ENCODE measurements around the gene AKR1C3.

DNA sequence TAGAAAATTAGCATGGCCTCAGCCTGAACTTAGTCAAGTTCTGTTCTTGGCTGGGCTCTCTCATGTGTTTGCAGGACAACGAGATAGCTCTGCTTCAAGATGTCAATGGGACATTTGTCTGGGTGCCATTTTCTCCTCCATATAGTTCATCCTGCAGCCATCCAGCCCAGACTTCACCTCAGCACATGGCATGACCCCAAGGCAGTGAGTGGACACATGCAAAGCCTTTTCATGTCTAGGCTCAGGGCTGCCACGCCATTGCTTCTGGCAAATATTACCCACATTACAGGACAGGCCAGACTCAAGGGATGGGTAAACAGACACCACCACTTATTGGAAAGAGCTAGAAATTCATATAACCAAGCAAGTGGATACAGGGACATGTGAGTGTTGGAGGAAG, 9.3 kb downstream of the AKR1C3 start:
- no peak for TF ChIP-seq EZH2 (IDR thresholded peaks at IDR 0.05; ENCODE audit: low read depth, unreplicated experiment)
- TF ChIP-seq, protein P1, sequence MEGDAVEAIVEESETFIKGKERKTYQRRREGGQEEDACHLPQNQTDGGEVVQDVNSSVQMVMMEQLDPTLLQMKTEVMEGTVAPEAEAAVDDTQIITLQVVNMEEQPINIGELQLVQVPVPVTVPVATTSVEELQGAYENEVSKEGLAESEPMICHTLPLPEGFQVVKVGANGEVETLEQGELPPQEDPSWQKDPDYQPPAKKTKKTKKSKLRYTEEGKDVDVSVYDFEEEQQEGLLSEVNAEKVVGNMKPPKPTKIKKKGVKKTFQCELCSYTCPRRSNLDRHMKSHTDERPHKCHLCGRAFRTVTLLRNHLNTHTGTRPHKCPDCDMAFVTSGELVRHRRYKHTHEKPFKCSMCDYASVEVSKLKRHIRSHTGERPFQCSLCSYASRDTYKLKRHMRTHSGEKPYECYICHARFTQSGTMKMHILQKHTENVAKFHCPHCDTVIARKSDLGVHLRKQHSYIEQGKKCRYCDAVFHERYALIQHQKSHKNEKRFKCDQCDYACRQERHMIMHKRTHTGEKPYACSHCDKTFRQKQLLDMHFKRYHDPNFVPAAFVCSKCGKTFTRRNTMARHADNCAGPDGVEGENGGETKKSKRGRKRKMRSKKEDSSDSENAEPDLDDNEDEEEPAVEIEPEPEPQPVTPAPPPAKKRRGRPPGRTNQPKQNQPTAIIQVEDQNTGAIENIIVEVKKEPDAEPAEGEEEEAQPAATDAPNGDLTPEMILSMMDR (conservative IDR thresholded peaks at IDR 0.05; ENCODE audit: low read depth in 2 of 2), result no peak
- TF ChIP-seq POLR2AphosphoS5 (IDR thresholded peaks at IDR 0.05; ENCODE audit: low read depth), result no peak
- TF ChIP-seq CREB1 (CRISPR knock-in tag; IDR thresholded peaks at IDR 0.05; ENCODE audit: low read depth), result no peak
- TF ChIP-seq ZNF114 (CRISPR knock-in tag; IDR thresholded peaks at IDR 0.05), result no peak
- no peak for TF ChIP-seq JUNB (IDR thresholded peaks at IDR 0.05; ENCODE audit: unreplicated experiment)
- no peak for TF ChIP-seq EZH2phosphoT487 (IDR thresholded peaks at IDR 0.05; ENCODE audit: unreplicated experiment)

Measured in GM23338 (cell line).